ENCODE data around the gene TRAPPC6A. TPM values are rescaled to one million over a fixed set of nuclear protein-coding genes. Genes with fewer than 3 reads are reported as not detected.

Gene TRAPPC6A
- total and polyA plus RNA-seq, 2 of the 13 experiments (the other 11 are each of a cell fraction or from before 2014, with no cell fraction given), result 6.5 to 21.0 TPM

GRCh38 chr19:45170146-45171106, 7.6 kb downstream of the TRAPPC6A start:
- Histone ChIP-seq H3K27me3 (ENCODE audit: control insufficient read depth in 1 of 2, insufficient read depth in 2 of 2, low read length in 2 of 2) (no peaks in the 10 kb centered on the region), H4K20me1 (ENCODE audit: insufficient read depth, low read length) (no peaks in the 10 kb centered on the region), H3K9me3 (ENCODE audit: low read length) (no peaks in the 10 kb centered on the region), H3K79me2 (ENCODE audit: insufficient read depth, low read length) (no peaks in the 10 kb centered on the region), H2AFZ (ENCODE audit: low read length) (no peak overlapping the region), H3K4me3 (replicated peaks in 1 of 3; ENCODE audit: insufficient read depth in 1 of 3, low read depth in 2 of 3, low read length in 3 of 3) (peak overlapping the region in 1 of 3 experiments; percentile 33; a peak in 1 of 6 replicates), H3K36me3 (replicated peaks in 1 of 2; ENCODE audit: control insufficient read depth in 1 of 2, insufficient read depth in 2 of 2, low read length in 2 of 2) (no peaks in the 10 kb centered on the region), H3K4me1 (ENCODE audit: insufficient read depth, low read length) (peaks cover 92% of the 10 kb centered on the region), H3K27ac (ENCODE audit: extremely low read length, insufficient read depth, low read length) (no peak overlapping the region), H3K4me2 (ENCODE audit: low read depth, low read length) (peak overlapping the region; percentile 58), H3K9ac (ENCODE audit: insufficient read depth, low read depth, low read length) (0 out of 2 replicates have a peak overlapping the region, but pooled peaks have one; percentile 8)
- FAIRE-seq (no peak), ATAC-seq (no peak), DNase-seq (ENCODE audit: low spot score) (no peak)
- ChIA-PET POLR2A (interaction anchor here (1.8 to 4.0 kb wide), 2 partner anchors 8 to 16 kb away, joined by 3 to 29 read pairs; partner anchors contain the start of genes BLOC1S3 and TRAPPC6A), CTCF (ENCODE audit: low intra/inter-chr PET ratio, low total read pairs) (no interaction called here)
- in situ Hi-C loops (cut with HindIII; ENCODE audit: extremely low pct_ligation_motif_present, low pct_unique_long_range_greater_than_20kb), result no loop called here
- BruUV-seq (replicated peaks), result no TSS peak
- intact Hi-C loops (cut with micrococcal nuclease; ENCODE audit: unreplicated experiment), result no loop called here
- TF ChIP-seq HNRNPL (IDR thresholded peaks at IDR 0.05; ENCODE audit: low read depth, low read length), result 0 out of 2 replicates have a peak, but pooled peaks have one; percentile 5
- TF ChIP-seq ZNF687 (CRISPR knock-in tag; IDR thresholded peaks at IDR 0.05), result peak; percentile 48
- TF ChIP-seq SALL2 (CRISPR knock-in tag; IDR thresholded peaks at IDR 0.05), result no peak
- 0 out of 2 replicates have a peak, but pooled peaks have one; percentile 47 for TF ChIP-seq ARHGAP35 (CRISPR knock-in tag; IDR thresholded peaks at IDR 0.05; ENCODE audit: borderline replicate concordance)
- 69% methylated on average over 15 of the region's 21 CpGs for WGBS (ENCODE audit: low lambda C conversion rate)

All from HepG2 (cell line).